ENCODE data around the gene SLC35C1.

- TF ChIP-seq CTCF (IDR thresholded peaks at IDR 0.05) = no peak
- no peak for TF ChIP-seq POLR2A (IDR thresholded peaks at IDR 0.05)
Measured at GRCh38 chr11:45779602-45780001, 25.3 kb upstream of the SLC35C1 start.

All from lower leg skin (tissue), 3 donors.